Left lung (tissue), 10 donors: ENCODE results near the gene ING3. TPM values are rescaled to one million over a fixed set of nuclear protein-coding genes. Genes with fewer than 3 reads are reported as not detected.

Source experiments
- ATAC-seq: fragments of 200-7000 bp; cut with Tn5 transposase; one replicate; pipeline ENCODE4 v1.9.1; 2020; ENCODE audit warnings: moderate library complexity
- DNase-seq, 4 donors: peaks; one replicate each; pipeline ENCODE4 v3.0.0-alpha.2; 2013 to 2020
- H3K27ac ChIP-seq, 2 donors: fragments of 200-600 bp; sonication (generic) in 1 of 2; one replicate each; pipeline versions ENCODE4 v1.5.0 to v1.8.0; 2020 to 2021
- H3K27me3 ChIP-seq, 2 donors: fragments of 200-600 bp; sonication (generic) in 1 of 2; one replicate each; pipeline versions ENCODE4 v1.5.0 to v1.8.0; 2020 to 2021
- H3K36me3 ChIP-seq, 2 donors: fragments of 200-600 bp; sonication (generic) in 1 of 2; one replicate each; pipeline versions ENCODE4 v1.5.0 to v1.8.0; 2020 to 2021
- H3K4me1 ChIP-seq, 2 donors: fragments of 200-600 bp; one replicate each; pipeline ENCODE4 v1.8.0; 2021
- H3K4me3 ChIP-seq, 2 donors: fragments of 200-600 bp; sonication (generic) in 1 of 2; one replicate each; pipeline versions ENCODE4 v1.5.0 to v1.8.0; 2020 to 2021; ENCODE audit warnings: mild to moderate bottlenecking in 1 of 2
- H3K9me3 ChIP-seq, 2 donors: fragments of 200-600 bp; sonication (generic) in 1 of 2; one replicate each; pipeline versions ENCODE4 v1.5.0 to v1.8.0; 2020 to 2021
- CTCF ChIP-seq, 2 donors: fragments of 200-600 bp; sonication (generic) in 1 of 2; IDR thresholded peaks; one replicate each; pipeline versions ENCODE4 v1.5.0 to v1.8.0; 2021; ENCODE audit warnings: antibody characterized with exemption in 2 of 2
- intact Hi-C, 2 donors: fragments of 100-400 bp; cut with DNase I; formaldehyde crosslinking; loops; one replicate each; pipeline versions ENCODE4 v1.11.2 to v1.14.2; 2022
- polyA plus RNA-seq, 6 donors: library from polyadenylated mRNA; unstranded; fragments of 120-200 nt; gene quantifications; one replicate each; pipeline ENCODE4 v1.2.1, GENCODE V29; 2013; ENCODE audit not compliant: insufficient read length in 6 of 6
- total RNA-seq, 2 donors: library from RNA; stranded (reverse); fragmentation: NEBNext Ultra II Directional; extraction: Animal tissue kit (Norgen Biotek cat#: 25700); gene quantifications; one replicate each; pipeline ENCODE4 v1.2.1, GENCODE V29; 2021
- donor health status: DM: no; HTN: yes; CAD: no.
- donor health status: DM: no; HTN: no; CAD: no.

ING3 gene
- total and polyA plus RNA-seq, 8 donors: 13.1 to 40.6 (median 34.5) TPM

GRCh38 chr7:121005996-121006584 lies 55.5 kb downstream of the ING3 start:
- Histone ChIP-seq H3K27me3 (no peaks in the 10 kb centered on the region), H3K9me3 (no peaks in the 10 kb centered on the region), H3K27ac (no peak overlapping the region), H3K4me3 (no peak overlapping the region), H3K4me1 (peaks cover 0 to 9% of the 10 kb centered on the region in 2 donors), H3K36me3 (no peaks in the 10 kb centered on the region)
- ATAC-seq (no peak), DNase-seq (no peak)
- intact Hi-C loops: no loop called here
- no peak for TF ChIP-seq CTCF (IDR thresholded peaks at IDR 0.05)

- ATAC-seq (no peak), DNase-seq (no peak)
- Histone ChIP-seq H3K27me3 (no peaks in the 10 kb centered on the region), H3K27ac (no peak overlapping the region), H3K4me3 (no peak overlapping the region), H3K9me3 (no peaks in the 10 kb centered on the region), H3K36me3 (no peaks in the 10 kb centered on the region), H3K4me1 (peaks cover 0 to 9% of the 10 kb centered on the region in 2 donors)
- intact Hi-C loops: no loop called here
- TF ChIP-seq CTCF (IDR thresholded peaks at IDR 0.05): no peak
Measured at GRCh38 chr7:121006711-121007315, 56.2 kb downstream of the ING3 start.

GRCh38 chr7:121008816-121009215 lies 58.2 kb downstream of the ING3 start:
- intact Hi-C loops: no loop called here
- no peaks in the 10 kb centered on the region for H3K9me3 ChIP-seq
- TF ChIP-seq CTCF (IDR thresholded peaks at IDR 0.05): no peak
- H3K4me1 ChIP-seq: peaks cover 0 to 3% of the 10 kb centered on the region in 2 donors
- H3K36me3 ChIP-seq: no peaks in the 10 kb centered on the region
- DNase-seq (no peak), ATAC-seq (no peak)
- no peak overlapping the region for H3K4me3 ChIP-seq
- no peak overlapping the region for H3K27ac ChIP-seq
- H3K27me3 ChIP-seq: no peaks in the 10 kb centered on the region

GRCh38 chr7:121011401-121011800 lies 60.8 kb downstream of the ING3 start:
- Histone ChIP-seq H3K4me1 (peaks cover 0 to 3% of the 10 kb centered on the region in 2 donors), H3K9me3 (no peaks in the 10 kb centered on the region), H3K4me3 (no peak overlapping the region), H3K27me3 (no peaks in the 10 kb centered on the region), H3K27ac (no peak overlapping the region), H3K36me3 (no peaks in the 10 kb centered on the region)
- no peak for TF ChIP-seq CTCF (IDR thresholded peaks at IDR 0.05)
- ATAC-seq (no peak), DNase-seq (no peak)
- intact Hi-C loops: no loop called here

GRCh38 chr7:121012170-121012874 lies 61.7 kb downstream of the ING3 start:
- DNase-seq (no peak), ATAC-seq (no peak)
- Histone ChIP-seq H3K27me3 (no peaks in the 10 kb centered on the region), H3K36me3 (no peaks in the 10 kb centered on the region), H3K4me3 (no peak overlapping the region), H3K4me1 (no peaks in the 10 kb centered on the region), H3K9me3 (no peaks in the 10 kb centered on the region), H3K27ac (no peak overlapping the region)
- TF ChIP-seq CTCF (IDR thresholded peaks at IDR 0.05): no peak
- intact Hi-C loops: no loop called here
